ENCODE results near the gene LMOD1. TPM values are rescaled to one million over a fixed set of nuclear protein-coding genes. Genes with fewer than 3 reads are reported as not detected.

Gene LMOD1
- total and polyA plus RNA-seq, 2 of the 8 experiments (the other 6 are each of a cell fraction or from before 2014, with no cell fraction given), result 0.77 to 1.4 TPM

DNA sequence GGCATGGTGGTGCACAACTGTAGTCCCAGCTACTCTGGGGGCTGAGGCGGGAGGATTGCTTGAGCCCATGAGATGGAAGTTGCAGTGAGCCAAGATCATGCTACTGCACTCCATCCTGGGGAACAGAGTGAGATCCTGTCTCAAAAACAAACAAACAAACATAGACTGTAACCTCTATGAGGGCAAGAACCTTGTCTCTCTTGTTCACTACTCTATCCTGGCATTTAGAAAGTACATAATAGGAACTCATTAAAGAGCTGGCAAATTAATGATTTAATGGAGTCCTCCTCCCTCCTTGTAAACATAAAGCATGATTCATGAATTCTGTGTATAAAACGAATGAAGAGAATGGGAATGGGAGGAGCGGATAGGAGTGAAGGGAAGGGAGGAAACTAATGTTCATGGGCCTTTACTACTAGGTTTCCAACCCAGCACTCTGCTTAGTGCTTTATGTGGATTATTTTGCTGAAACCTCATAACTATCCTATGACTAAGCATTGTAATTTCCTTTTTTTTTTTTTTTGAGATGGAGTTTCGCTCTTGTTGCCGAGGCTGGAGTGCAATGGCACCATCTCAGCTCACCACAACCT, 8.6 kb downstream of the LMOD1 start (continued):
- TF ChIP-seq TAF1 (IDR thresholded peaks at IDR 0.05; ENCODE audit: low read depth, low read length), result no peak
- TF ChIP-seq, protein P1, sequence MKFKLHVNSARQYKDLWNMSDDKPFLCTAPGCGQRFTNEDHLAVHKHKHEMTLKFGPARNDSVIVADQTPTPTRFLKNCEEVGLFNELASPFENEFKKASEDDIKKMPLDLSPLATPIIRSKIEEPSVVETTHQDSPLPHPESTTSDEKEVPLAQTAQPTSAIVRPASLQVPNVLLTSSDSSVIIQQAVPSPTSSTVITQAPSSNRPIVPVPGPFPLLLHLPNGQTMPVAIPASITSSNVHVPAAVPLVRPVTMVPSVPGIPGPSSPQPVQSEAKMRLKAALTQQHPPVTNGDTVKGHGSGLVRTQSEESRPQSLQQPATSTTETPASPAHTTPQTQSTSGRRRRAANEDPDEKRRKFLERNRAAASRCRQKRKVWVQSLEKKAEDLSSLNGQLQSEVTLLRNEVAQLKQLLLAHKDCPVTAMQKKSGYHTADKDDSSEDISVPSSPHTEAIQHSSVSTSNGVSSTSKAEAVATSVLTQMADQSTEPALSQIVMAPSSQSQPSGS (IDR thresholded peaks at IDR 0.05; ENCODE audit: low read length), result no peak
- no peak for TF ChIP-seq CHD2 (IDR thresholded peaks at IDR 0.05; ENCODE audit: low read length)
- TF ChIP-seq BRCA1 (IDR thresholded peaks at IDR 0.05; ENCODE audit: low read depth, low read length), result no peak
- TF ChIP-seq EP300 (IDR thresholded peaks at IDR 0.05; ENCODE audit: borderline replicate concordance in 1 of 2, low read depth in 2 of 2, low read length in 2 of 2), result no peak
- no peak for TF ChIP-seq SRF (IDR thresholded peaks at IDR 0.05; ENCODE audit: low read depth, low read length)
